Adrenal gland (tissue), 5 donors: ENCODE data around the gene ANAPC16.

Experiments used
- CTCF ChIP-seq, 6 experiments: fragments of 450-650 bp in 4 of 6; fragments of 200-600 bp in 2 of 6; sonication (generic) in 1 of 6; IDR thresholded peaks; 1 replicate in 5 of 6; 2 replicates in 1 of 6; pipeline versions ENCODE4 v1.5.1 to v1.8.0; 2016 to 2021; ENCODE audit warnings: antibody characterized with exemption in 6 of 6, mild to moderate bottlenecking in 2 of 6, moderate library complexity in 1 of 6
- POLR2A ChIP-seq, 2 donors: fragments of 450-650 bp; IDR thresholded peaks; one replicate each; pipeline ENCODE4 v1.6.1; 2017; ENCODE audit warnings: antibody characterized with exemption in 2 of 2, mild to moderate bottlenecking in 2 of 2, moderate library complexity in 1 of 2
- donor health status: DM: no; HTN: no; CAD: no.

DNA sequence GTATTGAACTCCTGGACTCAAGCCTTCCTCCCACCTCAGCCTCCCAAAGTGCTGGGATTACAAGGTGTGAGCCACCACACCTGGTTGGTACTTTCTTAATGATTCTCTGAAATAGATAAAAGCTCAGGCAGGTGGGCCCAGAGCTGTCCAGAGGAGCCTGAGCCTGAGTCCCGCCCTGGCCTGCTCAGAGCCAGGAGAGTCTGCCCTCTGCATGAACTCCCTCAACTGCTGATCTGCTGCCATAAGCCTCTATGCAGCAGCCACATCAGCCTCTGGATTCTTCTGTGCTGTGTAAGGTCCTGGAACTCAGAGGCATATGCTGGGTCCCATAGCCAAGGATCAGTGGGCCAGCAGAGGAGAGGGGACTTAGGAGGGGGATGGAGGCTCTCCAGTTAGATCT lies 34.9 kb downstream of the ANAPC16 start:
- TF ChIP-seq POLR2A (IDR thresholded peaks at IDR 0.05) (no peak), CTCF (IDR thresholded peaks at IDR 0.05) (no peak)
